Measurements from ENCODE around the gene OSCP1.

Gene OSCP1

DNA sequence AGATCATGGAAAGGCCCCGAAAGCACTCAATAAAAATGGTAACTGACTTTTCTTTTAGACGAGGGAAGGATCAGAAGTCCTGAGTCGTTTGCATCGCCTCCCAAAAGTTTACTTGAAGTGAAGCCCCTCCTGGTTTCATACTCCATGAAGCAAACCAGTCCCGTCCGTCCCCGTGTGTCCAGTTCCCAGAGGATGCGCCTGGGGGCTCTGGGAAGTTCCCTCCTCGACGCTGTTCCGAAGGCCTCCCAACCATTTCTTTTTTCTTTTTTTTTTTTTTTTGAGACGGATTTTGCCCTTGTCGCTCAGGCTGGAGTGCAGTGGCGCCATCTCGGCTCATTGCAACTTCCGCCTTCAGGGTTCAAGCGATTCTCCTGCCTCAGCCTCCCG is 661 bp upstream of the OSCP1 start:
- no peaks in the 10 kb centered on the region for H3K9me3 ChIP-seq (ENCODE audit: insufficient read depth, low read depth, low read length)
- TF ChIP-seq EZH2phosphoT487 (IDR thresholded peaks at IDR 0.05; ENCODE audit: borderline replicate concordance) = no peak
- TF ChIP-seq, protein P1, sequence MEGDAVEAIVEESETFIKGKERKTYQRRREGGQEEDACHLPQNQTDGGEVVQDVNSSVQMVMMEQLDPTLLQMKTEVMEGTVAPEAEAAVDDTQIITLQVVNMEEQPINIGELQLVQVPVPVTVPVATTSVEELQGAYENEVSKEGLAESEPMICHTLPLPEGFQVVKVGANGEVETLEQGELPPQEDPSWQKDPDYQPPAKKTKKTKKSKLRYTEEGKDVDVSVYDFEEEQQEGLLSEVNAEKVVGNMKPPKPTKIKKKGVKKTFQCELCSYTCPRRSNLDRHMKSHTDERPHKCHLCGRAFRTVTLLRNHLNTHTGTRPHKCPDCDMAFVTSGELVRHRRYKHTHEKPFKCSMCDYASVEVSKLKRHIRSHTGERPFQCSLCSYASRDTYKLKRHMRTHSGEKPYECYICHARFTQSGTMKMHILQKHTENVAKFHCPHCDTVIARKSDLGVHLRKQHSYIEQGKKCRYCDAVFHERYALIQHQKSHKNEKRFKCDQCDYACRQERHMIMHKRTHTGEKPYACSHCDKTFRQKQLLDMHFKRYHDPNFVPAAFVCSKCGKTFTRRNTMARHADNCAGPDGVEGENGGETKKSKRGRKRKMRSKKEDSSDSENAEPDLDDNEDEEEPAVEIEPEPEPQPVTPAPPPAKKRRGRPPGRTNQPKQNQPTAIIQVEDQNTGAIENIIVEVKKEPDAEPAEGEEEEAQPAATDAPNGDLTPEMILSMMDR (conservative IDR thresholded peaks at IDR 0.05; ENCODE audit: low read length) = no peak
- no peaks in the 10 kb centered on the region for H3K9me2 ChIP-seq (replicated peaks; ENCODE audit: low read depth, low read length)
- H3K27me3 ChIP-seq (ENCODE audit: insufficient read depth, low read length, poor library complexity, severe bottlenecking) = no peaks in the 10 kb centered on the region
- H3K36me3 ChIP-seq (ENCODE audit: insufficient read depth, low read length) = peaks cover 13% of the 10 kb centered on the region; the same call in 1 of the 2 replicates
- peak overlapping the region; percentile 44 for H3K9ac ChIP-seq (ENCODE audit: low read depth, low read length, poor library complexity, severe bottlenecking)
- peaks cover 9% of the 10 kb centered on the region for H3K4me1 ChIP-seq (ENCODE audit: insufficient read depth, low read length, poor library complexity, severe bottlenecking)
- H3K79me2 ChIP-seq (ENCODE audit: insufficient read depth, low read length) = no peaks in the 10 kb centered on the region
- H3K4me2 ChIP-seq (ENCODE audit: low read depth, low read length, poor library complexity, severe bottlenecking) = peak overlapping the region; percentile 43
- no peaks in the 10 kb centered on the region for H4K20me1 ChIP-seq (ENCODE audit: insufficient read depth, low read length, poor library complexity, severe bottlenecking)
- H2AFZ ChIP-seq (ENCODE audit: low read length) = peak overlapping the region; percentile 69; the same call in 1 of the 2 replicates
- H3F3A ChIP-seq (ENCODE audit: low read depth) = no peaks in the 10 kb centered on the region
- H3K4me3 ChIP-seq (ENCODE audit: low read length, poor library complexity, severe bottlenecking) = peak overlapping the region; percentile 71

DNA sequence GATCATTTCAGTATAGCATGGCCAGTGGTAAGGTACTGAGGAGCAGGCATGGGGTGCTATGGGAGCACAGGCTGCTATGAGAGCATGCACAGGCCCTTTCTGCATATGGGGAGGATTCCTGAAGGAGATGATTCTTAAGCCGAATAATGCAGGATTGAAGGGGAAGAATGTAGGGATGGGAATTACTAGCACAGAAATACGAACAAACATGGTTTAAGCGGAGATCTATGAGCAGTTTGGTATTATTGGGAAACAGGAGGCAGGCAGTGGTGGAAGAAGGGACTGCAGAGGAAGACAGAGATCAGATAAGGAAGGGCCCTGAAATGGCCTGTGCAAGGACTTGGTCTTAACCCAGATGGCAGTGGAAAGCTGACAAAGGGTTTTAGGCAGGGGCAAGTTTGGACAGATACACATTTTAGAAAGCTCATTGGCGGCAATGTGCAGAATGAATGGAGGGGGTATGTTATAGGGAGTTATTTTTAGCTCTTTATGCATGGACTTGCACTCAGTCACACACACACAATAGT is 1.7 kb downstream of the OSCP1 start:
- H3K4me1 ChIP-seq (ENCODE audit: insufficient read depth, low read length, poor library complexity, severe bottlenecking) = peaks cover 9% of the 10 kb centered on the region
- H2AFZ ChIP-seq (ENCODE audit: low read length) = no peak overlapping the region
- H3K36me3 ChIP-seq (ENCODE audit: insufficient read depth, low read length) = no peaks in the 10 kb centered on the region
- H3K9me3 ChIP-seq (ENCODE audit: insufficient read depth, low read depth, low read length) = no peaks in the 10 kb centered on the region
- H3K9me2 ChIP-seq (replicated peaks; ENCODE audit: low read depth, low read length) = no peaks in the 10 kb centered on the region
- H3K27me3 ChIP-seq (ENCODE audit: insufficient read depth, low read length, poor library complexity, severe bottlenecking) = no peaks in the 10 kb centered on the region
- H3K4me2 ChIP-seq (ENCODE audit: low read depth, low read length, poor library complexity, severe bottlenecking) = no peak overlapping the region
- H3K79me2 ChIP-seq (ENCODE audit: insufficient read depth, low read length) = no peaks in the 10 kb centered on the region
- TF ChIP-seq, protein P1 (conservative IDR thresholded peaks at IDR 0.05; ENCODE audit: low read length) = no peak
- TF ChIP-seq EZH2phosphoT487 (IDR thresholded peaks at IDR 0.05; ENCODE audit: borderline replicate concordance) = no peak
- H3K9ac ChIP-seq (ENCODE audit: low read depth, low read length, poor library complexity, severe bottlenecking) = no peak overlapping the region
- no peaks in the 10 kb centered on the region for H4K20me1 ChIP-seq (ENCODE audit: insufficient read depth, low read length, poor library complexity, severe bottlenecking)
- H3K4me3 ChIP-seq (ENCODE audit: low read length, poor library complexity, severe bottlenecking) = no peak overlapping the region
- H3F3A ChIP-seq (ENCODE audit: low read depth) = no peaks in the 10 kb centered on the region

DNA sequence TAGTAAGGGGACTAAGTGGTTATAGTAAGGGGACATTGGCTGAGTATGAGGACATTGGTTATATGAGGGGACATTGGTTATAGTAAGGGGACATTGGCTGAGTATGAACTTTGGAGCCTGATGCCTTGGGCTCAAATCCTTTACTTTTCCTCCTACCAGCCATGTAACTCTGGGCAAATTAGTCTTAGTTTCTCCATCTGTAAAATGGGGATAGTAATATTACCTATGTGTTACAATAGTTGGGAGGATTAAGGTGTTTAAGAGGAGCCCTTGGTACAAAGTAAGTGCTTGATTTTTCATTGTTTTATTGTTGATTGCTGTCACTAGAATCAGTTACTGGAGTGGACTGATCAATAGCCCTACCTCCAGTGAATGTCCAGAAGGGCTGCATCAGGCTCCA is 2.8 kb downstream of the OSCP1 start:
- Histone ChIP-seq H3K27me3 (ENCODE audit: insufficient read depth, low read length, poor library complexity, severe bottlenecking) (no peaks in the 10 kb centered on the region), H3K4me3 (ENCODE audit: low read length, poor library complexity, severe bottlenecking) (no peak overlapping the region), H3K79me2 (ENCODE audit: insufficient read depth, low read length) (no peaks in the 10 kb centered on the region), H3K9me2 (replicated peaks; ENCODE audit: low read depth, low read length) (no peaks in the 10 kb centered on the region), H3K4me1 (ENCODE audit: insufficient read depth, low read length, poor library complexity, severe bottlenecking) (peaks cover 9% of the 10 kb centered on the region), H3K9me3 (ENCODE audit: insufficient read depth, low read depth, low read length) (no peaks in the 10 kb centered on the region), H3K4me2 (ENCODE audit: low read depth, low read length, poor library complexity, severe bottlenecking) (no peak overlapping the region), H3F3A (ENCODE audit: low read depth) (no peaks in the 10 kb centered on the region), H4K20me1 (ENCODE audit: insufficient read depth, low read length, poor library complexity, severe bottlenecking) (no peaks in the 10 kb centered on the region), H3K36me3 (ENCODE audit: insufficient read depth, low read length) (no peaks in the 10 kb centered on the region), H2AFZ (ENCODE audit: low read length) (no peak overlapping the region), H3K9ac (ENCODE audit: low read depth, low read length, poor library complexity, severe bottlenecking) (no peak overlapping the region)
- TF ChIP-seq, protein P1 (conservative IDR thresholded peaks at IDR 0.05; ENCODE audit: low read length) = no peak
- TF ChIP-seq EZH2phosphoT487 (IDR thresholded peaks at IDR 0.05; ENCODE audit: borderline replicate concordance) = no peak
